ENCODE data around the gene SIGMAR1.
A peak's percentile ranks its signal among the peaks of the same experiment; 100 is the strongest.

SIGMAR1 gene

GRCh38 chr9:34637356-34638137 is at the start of gene SIGMAR1:
TSS of gene SIGMAR1 (minus strand) at chr9:34637787. CDS start at chr9:34637697, 90 bp downstream.
- DNase-seq: peak; percentile 89 to 90

- no peak for DNase-seq
Observed at GRCh38 chr9:34686732-34687131, 49.1 kb upstream of the SIGMAR1 start.

GRCh38 chr9:34686231-34686630 is 48.6 kb upstream of the SIGMAR1 start:
- DNase-seq: no peak

- no peak for DNase-seq
Observed at GRCh38 chr9:34685591-34685990, 48.0 kb upstream of the SIGMAR1 start.

DNA sequence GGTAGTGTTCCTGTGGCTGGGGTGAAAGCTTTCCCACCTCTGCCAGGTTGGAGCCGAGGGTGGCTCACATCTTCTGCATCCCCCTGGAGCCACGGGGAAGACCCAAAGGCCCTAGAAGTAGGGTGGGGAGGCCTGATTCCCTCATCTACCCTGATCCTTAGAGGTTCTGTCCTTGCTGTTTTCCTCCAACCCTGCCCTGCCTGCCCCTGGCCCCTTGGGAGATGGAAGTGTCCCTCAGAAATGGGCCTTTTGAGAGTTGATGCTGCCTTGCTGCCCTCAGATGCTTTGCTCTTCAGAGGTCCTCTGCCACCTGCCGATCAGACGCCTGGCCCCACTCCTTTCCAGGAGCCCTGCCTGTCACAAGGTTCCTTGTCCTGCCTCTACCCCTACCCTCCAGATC is 47.2 kb upstream of the SIGMAR1 start:
- no peak for DNase-seq

GRCh38 chr9:34684145-34684544 is 46.6 kb upstream of the SIGMAR1 start:
- no peak for DNase-seq

GRCh38 chr9:34675869-34676268 is 38.3 kb upstream of the SIGMAR1 start:
- no peak for DNase-seq

DNA sequence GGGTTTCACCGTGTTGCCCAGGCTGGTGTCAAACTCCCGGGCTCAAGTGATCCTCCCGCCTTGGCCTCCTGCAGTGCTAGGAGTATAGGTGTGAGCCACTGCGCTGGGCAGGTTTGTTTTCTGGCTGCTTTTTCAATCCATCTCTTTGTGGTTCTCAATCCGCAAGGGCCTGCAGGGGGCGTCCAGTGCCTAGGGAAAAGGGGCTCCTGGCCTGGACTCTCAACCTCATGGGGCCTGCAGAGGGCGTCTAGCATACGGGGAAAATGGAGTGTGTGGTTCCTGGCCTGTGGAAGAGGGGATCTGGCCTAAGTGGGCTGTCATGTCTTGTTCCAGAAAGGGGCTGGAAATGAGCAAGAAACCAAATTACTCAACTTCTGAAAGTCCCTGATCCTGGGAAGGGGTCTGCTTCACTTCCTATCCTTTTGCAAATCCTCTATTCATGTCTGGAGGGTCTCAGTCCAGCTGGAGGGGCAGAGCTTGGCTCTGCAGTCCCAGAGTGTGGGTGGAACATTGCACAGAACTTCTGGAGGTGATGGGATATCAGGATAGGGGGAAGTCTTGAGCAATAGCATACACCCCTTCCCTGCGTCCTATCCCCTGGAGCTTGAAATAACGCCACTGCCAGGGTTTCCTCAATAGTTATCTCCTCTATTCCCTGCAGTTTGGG is 37.6 kb upstream of the SIGMAR1 start:
- peak; percentile 48 to 57 for DNase-seq

DNA sequence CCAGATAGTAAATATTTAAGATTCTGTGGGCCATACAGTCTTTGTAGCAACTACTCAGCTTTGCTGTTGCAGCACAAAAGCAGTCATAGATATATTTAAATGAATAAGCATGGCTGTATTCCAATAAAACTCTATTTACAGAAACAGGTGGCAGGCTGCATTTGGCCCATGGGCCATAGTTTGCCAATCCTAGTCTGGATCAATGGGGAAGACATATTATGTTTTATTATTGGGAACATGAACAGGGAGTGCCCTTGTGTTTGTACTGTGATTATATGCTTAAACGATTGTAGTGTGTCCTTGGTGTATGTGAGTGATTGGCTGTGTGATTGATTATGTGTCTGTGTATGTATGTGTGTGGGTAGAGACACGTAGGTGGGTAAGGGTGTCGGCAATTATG is 36.9 kb upstream of the SIGMAR1 start:
- no peak for DNase-seq

DNA sequence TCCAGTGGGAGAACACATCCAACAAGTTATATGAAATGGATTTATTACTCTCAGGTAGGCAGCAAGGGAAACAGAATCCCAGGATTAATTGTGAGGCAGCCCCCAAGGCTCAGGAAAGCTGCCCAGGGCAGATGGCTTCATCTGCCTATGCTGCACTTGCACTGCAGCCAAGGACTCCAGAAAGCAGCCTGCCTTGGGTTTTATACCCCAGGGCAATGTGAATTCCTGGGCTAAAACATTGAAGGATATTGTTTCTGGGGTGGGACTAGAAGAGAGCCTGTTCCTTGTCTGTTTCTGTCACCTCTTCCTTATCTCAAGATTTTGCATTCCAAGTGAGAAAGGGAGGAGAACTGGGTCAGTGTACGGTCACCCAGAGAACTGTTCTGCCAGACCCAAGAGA is 33.7 kb upstream of the SIGMAR1 start:
- no peak for DNase-seq

- no peak for DNase-seq
Observed at GRCh38 chr9:34669809-34670562, 32.4 kb upstream of the SIGMAR1 start.

DNA sequence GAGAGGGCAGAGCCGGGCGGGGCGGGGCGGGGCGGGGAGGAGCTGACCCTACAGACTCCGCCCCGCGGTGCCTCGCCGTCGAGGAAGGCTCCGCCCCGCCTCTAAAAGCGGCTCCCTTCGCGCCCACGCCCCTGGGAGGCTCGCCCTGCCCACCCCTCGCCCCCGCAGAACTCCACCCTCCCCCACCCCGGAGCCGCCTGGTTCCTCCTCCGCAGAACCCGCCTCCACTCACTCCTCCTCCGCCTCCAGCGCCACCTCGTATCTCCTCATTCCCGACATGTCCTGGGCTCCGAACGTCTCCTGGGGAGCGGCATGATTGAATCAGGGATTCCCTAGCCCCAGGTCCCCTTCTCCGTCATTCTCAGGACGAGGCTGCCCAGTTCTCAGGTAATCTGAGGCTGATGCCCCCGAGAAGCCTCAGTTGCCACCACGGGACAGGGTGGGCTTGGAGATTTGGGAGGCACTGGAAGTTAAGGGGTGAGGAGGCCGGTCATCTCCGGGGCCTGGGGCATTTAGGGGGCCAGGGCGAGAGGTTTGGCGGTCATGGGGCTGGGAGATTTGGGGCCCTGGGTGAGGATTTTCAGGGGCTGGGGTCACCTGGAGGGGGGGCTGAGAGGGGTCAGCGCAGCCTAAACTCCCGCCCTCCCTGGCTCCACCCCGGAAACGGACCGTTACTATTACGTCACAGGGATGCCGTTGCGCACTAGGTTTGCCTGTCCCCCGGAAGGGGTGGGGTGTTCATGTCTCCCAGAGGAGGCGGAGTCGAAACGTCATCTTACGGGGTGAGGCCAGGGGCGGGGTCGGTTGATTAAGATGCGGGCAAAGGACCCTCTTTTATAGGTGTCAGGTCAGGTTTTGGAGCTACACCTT is 28.0 kb upstream of the SIGMAR1 start:
- peak; percentile 84 to 87 for DNase-seq

- DNase-seq: no peak
Observed at GRCh38 chr9:34665067-34665380, 27.4 kb upstream of the SIGMAR1 start.

- DNase-seq: peak; percentile 56 to 61
Observed at GRCh38 chr9:34664281-34665066, 26.9 kb upstream of the SIGMAR1 start.

GRCh38 chr9:34663303-34663605 is 25.7 kb upstream of the SIGMAR1 start:
- DNase-seq: no peak

DNA sequence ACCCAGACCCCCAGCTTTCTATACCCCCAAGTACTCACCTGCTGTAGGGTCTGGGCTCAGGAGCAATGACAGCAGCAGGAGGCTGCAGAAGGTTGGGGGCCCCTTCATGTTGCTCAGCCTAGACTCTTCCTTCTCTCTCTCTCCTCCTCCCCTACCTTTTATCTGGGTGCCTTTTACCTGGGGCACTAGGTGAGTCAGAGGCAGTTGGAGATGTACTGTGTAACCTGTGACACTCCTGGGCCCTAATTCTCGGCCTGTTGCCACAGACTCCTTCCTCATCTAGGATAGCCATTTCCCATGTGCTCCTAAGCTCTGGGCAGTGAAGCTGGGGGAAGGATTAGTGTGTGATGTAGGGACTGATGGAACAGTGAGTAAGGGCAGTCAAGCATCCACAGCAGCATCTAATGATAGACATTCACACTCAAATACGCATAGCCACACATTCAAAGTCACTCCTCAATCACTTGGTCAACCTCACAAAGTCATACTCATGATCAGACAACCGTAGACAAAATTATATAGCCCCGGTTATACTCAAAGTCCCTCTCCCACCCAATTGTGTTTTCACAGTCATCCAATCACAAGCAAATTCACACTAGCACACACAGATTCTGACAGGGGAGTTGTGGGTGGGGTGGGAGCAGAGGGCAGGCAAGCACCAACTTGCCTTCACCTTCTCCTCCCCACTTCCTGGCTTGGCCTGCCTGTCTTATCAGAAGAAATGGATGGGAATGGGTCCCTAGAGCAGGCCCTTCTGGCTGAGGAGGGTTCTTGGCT is 25.1 kb upstream of the SIGMAR1 start, which contains the start of gene CCL27:
Gene CCL27, minus strand, starts transcription at position 132 of the 777 bp plus-strand sequence. Its CDS starts 24 bp downstream, at position 108.
- no peak for DNase-seq

DNA sequence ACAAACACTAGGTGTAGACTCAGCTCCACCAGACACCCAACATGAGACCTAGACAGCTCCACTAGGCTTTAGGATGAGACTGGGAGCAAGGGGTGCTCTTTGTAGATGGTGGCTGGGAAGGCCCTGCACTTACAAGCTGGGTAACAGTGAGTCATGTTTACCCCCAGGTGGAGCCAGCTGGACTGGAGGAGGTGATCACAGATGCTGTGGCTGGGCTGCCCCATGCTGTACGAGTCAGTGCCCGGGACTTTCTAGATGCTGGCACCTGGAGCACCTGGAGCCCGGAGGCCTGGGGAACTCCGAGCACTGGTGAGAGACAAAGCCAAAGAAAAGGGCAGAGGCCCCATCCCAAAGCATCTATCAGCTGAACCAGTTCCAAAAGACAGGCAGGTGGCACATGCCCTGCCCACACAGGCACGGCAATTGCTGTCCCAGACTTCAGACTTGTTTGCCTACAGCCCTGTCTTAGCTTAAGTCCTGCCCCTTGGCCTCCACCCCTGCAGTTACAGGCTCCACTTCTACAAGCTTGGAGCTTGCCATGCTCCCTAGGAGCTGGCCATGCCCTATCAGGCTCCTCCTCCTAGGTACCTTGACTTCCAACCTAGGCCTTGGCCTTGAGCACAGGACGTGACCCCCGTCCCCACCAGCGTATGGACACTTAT is 22.1 kb upstream of the SIGMAR1 start:
- no peak for DNase-seq

- DNase-seq: no peak
Observed at GRCh38 chr9:34658461-34658860, 20.9 kb upstream of the SIGMAR1 start.

DNA sequence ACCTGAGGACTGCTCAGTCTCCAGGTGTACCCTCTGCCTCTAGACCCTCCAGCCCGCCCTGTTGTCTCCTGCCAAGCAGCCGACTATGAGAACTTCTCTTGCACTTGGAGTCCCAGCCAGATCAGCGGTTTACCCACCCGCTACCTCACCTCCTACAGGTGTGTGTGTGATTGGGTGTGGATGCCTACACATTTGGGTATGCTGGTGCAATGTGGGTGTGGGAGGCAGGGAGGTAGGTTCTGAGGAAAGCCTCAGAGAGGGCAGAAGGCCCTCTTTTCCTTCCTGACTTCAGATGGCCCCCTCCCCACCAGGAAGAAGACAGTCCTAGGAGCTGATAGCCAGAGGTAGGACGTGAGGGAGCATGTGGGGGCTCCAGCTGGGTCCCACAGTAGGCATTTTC is 19.4 kb upstream of the SIGMAR1 start:
- no peak for DNase-seq

DNA sequence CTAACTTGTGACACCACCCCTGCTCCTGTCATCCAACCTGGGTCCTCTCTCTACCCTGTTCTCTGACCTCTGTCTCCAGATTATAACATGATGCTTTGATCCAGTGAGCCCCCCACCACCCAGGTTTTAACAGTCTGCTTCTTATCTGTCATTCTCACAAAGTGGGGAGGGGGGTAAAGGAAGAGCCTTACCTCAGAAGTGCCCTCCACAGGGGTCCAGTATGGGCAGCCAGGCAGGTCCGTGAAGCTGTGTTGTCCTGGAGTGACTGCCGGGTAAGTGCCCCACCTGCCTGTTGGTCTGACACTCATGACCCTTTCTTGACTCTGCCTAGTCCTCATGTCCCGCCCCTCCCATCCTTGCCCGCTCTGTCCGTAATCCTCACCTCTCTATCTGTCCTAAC is 17.8 kb upstream of the SIGMAR1 start:
- no peak for DNase-seq
